WERI-Rb-1 (cell line): ENCODE measurements around the gene USP37.

Experiments used
- DNase-seq: peaks from one replicate; pipeline ENCODE4 v3.0.0-alpha.2; 2020
- H3K27ac ChIP-seq: fragments of 250-450 bp; sonication (Bioruptor Pico); 2 replicates; pipeline ENCODE4 v1.5.1; 2020; ENCODE audit warnings: mild to moderate bottlenecking, moderate library complexity
- H3K27me3 ChIP-seq: fragments of 250-450 bp; sonication (Bioruptor Pico); 2 replicates; pipeline ENCODE4 v1.5.1; 2021; ENCODE audit warnings: mild to moderate bottlenecking, low read depth, moderate library complexity; ENCODE audit not compliant: insufficient read depth, severe bottlenecking
- H3K36me3 ChIP-seq: fragments of 250-450 bp; sonication (Bioruptor Pico); 2 replicates; pipeline ENCODE4 v1.5.1; 2020; ENCODE audit warnings: mild to moderate bottlenecking, moderate library complexity
- H3K4me3 ChIP-seq: 2 replicates; pipeline ENCODE4 v1.5.1; 2011; ENCODE audit warnings: low read depth, mild to moderate bottlenecking, control low read depth, low read length
- H3K9me3 ChIP-seq: fragments of 250-450 bp; sonication (Bioruptor Pico); 2 replicates; pipeline ENCODE4 v1.5.1; 2021; ENCODE audit warnings: mild to moderate bottlenecking, moderate library complexity; ENCODE audit not compliant: severe bottlenecking
- TF ChIP-seq, protein P1 (sequence below): IDR thresholded peaks from 2 replicates; pipeline ENCODE4 v1.5.1; 2011; ENCODE audit warnings: low read depth, mild to moderate bottlenecking, control low read depth, inconsistent platforms, low read length

USP37 gene

GRCh38 chr2:218405746-218406208 is 162.4 kb downstream of the USP37 start:
- peak overlapping the region; percentile 46 for H3K4me3 ChIP-seq
- DNase-seq: no peak
- no peaks in the 10 kb centered on the region for H3K27me3 ChIP-seq
- H3K27ac ChIP-seq: peak overlapping the region; percentile 59
- H3K9me3 ChIP-seq: no peaks in the 10 kb centered on the region
- H3K36me3 ChIP-seq: peaks cover 31% of the 10 kb centered on the region
- TF ChIP-seq, protein P1, sequence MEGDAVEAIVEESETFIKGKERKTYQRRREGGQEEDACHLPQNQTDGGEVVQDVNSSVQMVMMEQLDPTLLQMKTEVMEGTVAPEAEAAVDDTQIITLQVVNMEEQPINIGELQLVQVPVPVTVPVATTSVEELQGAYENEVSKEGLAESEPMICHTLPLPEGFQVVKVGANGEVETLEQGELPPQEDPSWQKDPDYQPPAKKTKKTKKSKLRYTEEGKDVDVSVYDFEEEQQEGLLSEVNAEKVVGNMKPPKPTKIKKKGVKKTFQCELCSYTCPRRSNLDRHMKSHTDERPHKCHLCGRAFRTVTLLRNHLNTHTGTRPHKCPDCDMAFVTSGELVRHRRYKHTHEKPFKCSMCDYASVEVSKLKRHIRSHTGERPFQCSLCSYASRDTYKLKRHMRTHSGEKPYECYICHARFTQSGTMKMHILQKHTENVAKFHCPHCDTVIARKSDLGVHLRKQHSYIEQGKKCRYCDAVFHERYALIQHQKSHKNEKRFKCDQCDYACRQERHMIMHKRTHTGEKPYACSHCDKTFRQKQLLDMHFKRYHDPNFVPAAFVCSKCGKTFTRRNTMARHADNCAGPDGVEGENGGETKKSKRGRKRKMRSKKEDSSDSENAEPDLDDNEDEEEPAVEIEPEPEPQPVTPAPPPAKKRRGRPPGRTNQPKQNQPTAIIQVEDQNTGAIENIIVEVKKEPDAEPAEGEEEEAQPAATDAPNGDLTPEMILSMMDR: no peak

- peak overlapping the region; percentile 59 for H3K27ac ChIP-seq
- peak; percentile 38 for DNase-seq
- TF ChIP-seq, protein P1: no peak
- H3K27me3 ChIP-seq: no peaks in the 10 kb centered on the region
- peak overlapping the region; percentile 46 for H3K4me3 ChIP-seq
- H3K9me3 ChIP-seq: no peaks in the 10 kb centered on the region
- H3K36me3 ChIP-seq: peaks cover 31% of the 10 kb centered on the region
Measured at GRCh38 chr2:218405086-218405745, 162.9 kb downstream of the USP37 start.

GRCh38 chr2:218404351-218405085 is 163.6 kb downstream of the USP37 start:
- DNase-seq: no peak
- Histone ChIP-seq H3K27me3 (no peaks in the 10 kb centered on the region), H3K9me3 (no peaks in the 10 kb centered on the region), H3K4me3 (no peak overlapping the region), H3K36me3 (peaks cover 31% of the 10 kb centered on the region), H3K27ac (peak overlapping the region; percentile 59; the same call in 1 of the 2 replicates)
- TF ChIP-seq, protein P1: no peak

GRCh38 chr2:218403810-218404209 is 164.3 kb downstream of the USP37 start:
- no peaks in the 10 kb centered on the region for H3K27me3 ChIP-seq
- peaks cover 31% of the 10 kb centered on the region for H3K36me3 ChIP-seq
- H3K27ac ChIP-seq: no peak overlapping the region
- DNase-seq: no peak
- no peaks in the 10 kb centered on the region for H3K9me3 ChIP-seq
- TF ChIP-seq, protein P1: no peak
- H3K4me3 ChIP-seq: no peak overlapping the region

DNA sequence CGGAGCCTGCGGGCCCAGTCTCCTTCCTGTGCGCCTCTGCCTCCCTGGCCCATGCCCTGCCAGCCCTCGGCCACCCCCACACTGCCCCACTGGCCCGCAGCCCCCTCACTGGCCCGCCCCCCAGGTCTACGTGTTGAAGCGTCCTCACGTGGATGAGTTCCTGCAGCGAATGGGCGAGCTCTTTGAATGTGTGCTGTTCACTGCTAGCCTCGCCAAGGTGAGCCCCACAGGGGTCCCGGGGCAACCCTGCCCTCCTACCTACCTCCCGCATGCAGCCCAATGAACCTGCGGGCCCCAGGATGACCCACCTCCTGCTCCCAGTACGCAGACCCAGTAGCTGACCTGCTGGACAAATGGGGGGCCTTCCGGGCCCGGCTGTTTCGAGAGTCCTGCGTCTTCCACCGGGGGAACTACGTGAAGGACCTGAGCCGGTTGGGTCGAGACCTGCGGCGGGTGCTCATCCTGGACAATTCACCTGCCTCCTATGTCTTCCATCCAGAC is 165.2 kb downstream of the USP37 start:
- no peaks in the 10 kb centered on the region for H3K27me3 ChIP-seq
- no peak overlapping the region for H3K27ac ChIP-seq
- H3K36me3 ChIP-seq: peaks cover 31% of the 10 kb centered on the region
- no peaks in the 10 kb centered on the region for H3K9me3 ChIP-seq
- TF ChIP-seq, protein P1: no peak
- H3K4me3 ChIP-seq: no peak overlapping the region
- no peak for DNase-seq
